Adrenal gland (tissue), 12 donors: Measurements from ENCODE around the gene KLHDC4. TPM values are rescaled to one million over a fixed set of nuclear protein-coding genes. Genes with fewer than 3 reads are reported as not detected.

Source experiments
- DNase-seq, 7 donors: peaks; one replicate each; pipeline ENCODE4 v3.0.0-alpha.2; 2019 to 2020
- H3K27ac ChIP-seq, 5 donors: fragments of 200-600 bp; sonication (generic) in 4 of 5; 1 replicate in 3 of 5; 2 replicates in 2 of 5; pipeline versions ENCODE4 v1.5.1 to v1.8.0; 2016 to 2020; ENCODE audit warnings: mild to moderate bottlenecking in 1 of 5
- H3K27me3 ChIP-seq: fragments of 200-600 bp; 2 replicates; pipeline ENCODE4 v1.8.0; 2021
- H3K36me3 ChIP-seq, 2 donors: fragments of 200-600 bp; replicated peaks in 1 of 2; 1 replicate in 1 of 2; 2 replicates in 1 of 2; pipeline versions ENCODE4 v1.5.1 to v1.8.0; 2018 to 2022
- H3K4me1 ChIP-seq, 2 donors: fragments of 200-600 bp; replicated peaks in 1 of 2; 1 replicate in 1 of 2; 2 replicates in 1 of 2; pipeline versions ENCODE4 v1.5.1 to v1.8.0; 2018 to 2021
- H3K4me3 ChIP-seq, 4 donors: fragments of 200-600 bp; sonication (generic) in 3 of 4; one replicate each; pipeline ENCODE4 v1.5.1; 2016 to 2018
- H3K9me3 ChIP-seq, 3 donors: fragments of 200-600 bp; sonication (generic) in 1 of 3; replicated peaks in 1 of 3; 1 replicate in 2 of 3; 2 replicates in 1 of 3; pipeline versions ENCODE4 v1.5.1 to v1.8.0; 2016 to 2021
- POLR2A ChIP-seq, 2 donors: fragments of 450-650 bp; IDR thresholded peaks; one replicate each; pipeline ENCODE4 v1.6.1; 2017; ENCODE audit warnings: antibody characterized with exemption in 2 of 2, mild to moderate bottlenecking in 2 of 2, moderate library complexity in 1 of 2
- WGBS, 4 donors: extraction: QIAGEN DNeasy Blood & Tissue Kit in 2 of 4; methylation state at CpG; one replicate each; pipeline versions ENCODE4 v1.1.5 to v1.1.7; 2013 to 2017; 5-methylcytosine and 5-hydroxymethylcytosine counted together
- intact Hi-C, 2 donors: fragments of 100-400 bp; cut with DNase I; formaldehyde crosslinking; loops; one replicate each; pipeline versions ENCODE4 v1.14.1 to v1.15.0; 2022 to 2023
- polyA plus RNA-seq, 3 donors: library from polyadenylated mRNA; stranded (reverse); fragments of 200-250 nt in 2 of 3; fragments of 350-450 nt in 1 of 3; fragmentation: Illumina TruSeq in 1 of 3; extraction: RNeasy Lipid Tissue Mini Kit (QIAGEN cat#74804) in 1 of 3; gene quantifications; one replicate each; pipeline ENCODE4 v1.2.3, GENCODE V29; 2013 to 2014
- total RNA-seq, 9 donors: library from RNA; depleted of rRNA in 4 of 9; stranded (reverse); fragments of >200 nt in 4 of 9; fragments of 120-200 nt in 1 of 9; fragmentation: NEBNext Ultra II Directional in 1 of 9; extraction: Animal tissue kit (Norgen Biotek cat#: 25700) in 1 of 9; gene quantifications; one replicate each; pipeline versions ENCODE4 v1.1.0 to v1.2.4, GENCODE V29; 2013 to 2023
- TF ChIP-seq, protein P1 (sequence below), 6 experiments: fragments of 450-650 bp in 4 of 6; fragments of 200-600 bp in 2 of 6; sonication (generic) in 1 of 6; IDR thresholded peaks; 1 replicate in 5 of 6; 2 replicates in 1 of 6; pipeline versions ENCODE4 v1.5.1 to v1.8.0; 2016 to 2021; ENCODE audit warnings: antibody characterized with exemption in 6 of 6, mild to moderate bottlenecking in 2 of 6, moderate library complexity in 1 of 6
- donor health status: healthy with polysubstance abuse.
- donor health status: Bipolar disorder and iron deficiency.
- donor health status: DM: yes; HTN: yes; CAD: no.
- donor health status: DM: no; HTN: no; CAD: no.
- donor health status: DM: no; HTN: no; CAD: no.
- donor health status: DM: yes; HTN: yes; CAD: no.

KLHDC4 gene
- total and polyA plus RNA-seq, 12 donors, result 15.4 to 94.0 (median 26.4) TPM

DNA sequence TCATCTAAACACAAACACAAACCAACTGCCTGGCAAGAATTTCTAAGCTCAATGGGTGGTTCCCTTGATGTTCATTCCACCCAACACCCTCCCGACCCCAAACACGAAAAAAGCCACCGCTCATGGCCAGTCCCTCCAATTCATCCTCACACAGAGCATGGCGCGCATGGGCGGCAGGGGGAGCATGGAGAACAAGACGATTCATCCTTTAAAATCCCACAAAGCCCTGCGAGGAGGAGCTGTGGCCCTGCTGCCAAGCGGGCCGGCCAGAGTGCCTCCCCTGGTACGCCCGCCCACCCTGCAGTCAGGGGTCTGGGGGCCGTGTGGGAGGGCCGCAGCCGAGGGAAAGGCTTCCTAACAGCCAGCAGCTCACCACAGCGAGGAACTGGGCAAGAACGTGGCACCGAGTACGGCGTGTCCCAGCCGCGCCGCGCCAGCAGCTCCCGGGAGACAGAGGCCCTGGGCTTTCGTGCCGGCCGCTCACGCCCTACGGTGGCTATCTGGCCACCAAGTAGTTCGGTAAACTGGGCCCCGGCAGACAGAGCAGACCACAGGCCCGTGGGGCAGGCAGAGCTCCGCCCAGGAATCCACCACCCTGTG lies 60.9 kb downstream of the KLHDC4 start:
- Histone ChIP-seq H3K4me3 (no peak overlapping the region), H3K36me3 (peaks cover 0 to 13% of the 10 kb centered on the region in 2 donors), H3K27ac (no peak overlapping the region), H3K4me1 (no peaks in the 10 kb centered on the region), H3K9me3 (no peaks in the 10 kb centered on the region), H3K27me3 (no peaks in the 10 kb centered on the region)
- WGBS, 4 donors, result 95 to 99% (median 95%) methylated on average over 18 to 34 of the region's 34 CpGs
- TF ChIP-seq, protein P1, sequence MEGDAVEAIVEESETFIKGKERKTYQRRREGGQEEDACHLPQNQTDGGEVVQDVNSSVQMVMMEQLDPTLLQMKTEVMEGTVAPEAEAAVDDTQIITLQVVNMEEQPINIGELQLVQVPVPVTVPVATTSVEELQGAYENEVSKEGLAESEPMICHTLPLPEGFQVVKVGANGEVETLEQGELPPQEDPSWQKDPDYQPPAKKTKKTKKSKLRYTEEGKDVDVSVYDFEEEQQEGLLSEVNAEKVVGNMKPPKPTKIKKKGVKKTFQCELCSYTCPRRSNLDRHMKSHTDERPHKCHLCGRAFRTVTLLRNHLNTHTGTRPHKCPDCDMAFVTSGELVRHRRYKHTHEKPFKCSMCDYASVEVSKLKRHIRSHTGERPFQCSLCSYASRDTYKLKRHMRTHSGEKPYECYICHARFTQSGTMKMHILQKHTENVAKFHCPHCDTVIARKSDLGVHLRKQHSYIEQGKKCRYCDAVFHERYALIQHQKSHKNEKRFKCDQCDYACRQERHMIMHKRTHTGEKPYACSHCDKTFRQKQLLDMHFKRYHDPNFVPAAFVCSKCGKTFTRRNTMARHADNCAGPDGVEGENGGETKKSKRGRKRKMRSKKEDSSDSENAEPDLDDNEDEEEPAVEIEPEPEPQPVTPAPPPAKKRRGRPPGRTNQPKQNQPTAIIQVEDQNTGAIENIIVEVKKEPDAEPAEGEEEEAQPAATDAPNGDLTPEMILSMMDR (IDR thresholded peaks at IDR 0.05), result no peak
- no peak for TF ChIP-seq POLR2A (IDR thresholded peaks at IDR 0.05)
- DNase-seq, result no peak
- intact Hi-C loops, result no loop called here

DNA sequence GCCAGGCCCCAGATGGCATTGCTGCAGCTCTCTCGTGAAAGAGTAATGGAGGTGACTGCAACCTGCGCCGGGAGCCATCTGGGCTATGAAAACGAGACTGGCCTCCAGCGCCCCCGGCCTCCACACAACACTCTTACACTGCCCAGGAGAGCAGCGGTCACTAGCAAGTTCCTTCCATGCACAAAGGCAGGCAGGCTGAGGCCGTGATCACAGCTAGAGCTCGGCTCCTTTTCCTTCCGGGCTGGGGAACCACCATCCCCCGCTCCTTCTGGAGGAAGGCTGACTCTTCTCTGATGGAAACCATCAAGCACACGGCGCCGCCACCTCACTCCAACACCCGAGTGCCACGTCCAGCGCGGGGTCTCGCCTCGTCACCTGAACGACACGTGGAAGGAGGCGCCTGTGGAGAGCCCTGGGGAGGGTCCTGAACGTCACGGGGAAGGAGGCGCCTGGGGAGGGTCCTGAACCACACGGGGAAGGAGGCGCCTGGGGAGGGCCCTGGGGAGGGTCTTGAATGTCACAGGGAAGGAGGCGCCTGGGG lies 61.9 kb downstream of the KLHDC4 start:
- WGBS, 4 donors, result 85 to 94% (median 88%) methylated on average over 7 to 29 of the region's 29 CpGs
- peaks cover 0 to 8% of the 10 kb centered on the region in 2 donors for H3K36me3 ChIP-seq
- no peak overlapping the region for H3K4me3 ChIP-seq
- H3K27me3 ChIP-seq, result no peaks in the 10 kb centered on the region
- H3K27ac ChIP-seq, result no peak overlapping the region
- TF ChIP-seq, protein P1 (IDR thresholded peaks at IDR 0.05), result no peak
- no peak for TF ChIP-seq POLR2A (IDR thresholded peaks at IDR 0.05)
- DNase-seq, result no peak
- intact Hi-C loops, result no loop called here
- no peaks in the 10 kb centered on the region for H3K9me3 ChIP-seq
- H3K4me1 ChIP-seq, result no peaks in the 10 kb centered on the region

DNA sequence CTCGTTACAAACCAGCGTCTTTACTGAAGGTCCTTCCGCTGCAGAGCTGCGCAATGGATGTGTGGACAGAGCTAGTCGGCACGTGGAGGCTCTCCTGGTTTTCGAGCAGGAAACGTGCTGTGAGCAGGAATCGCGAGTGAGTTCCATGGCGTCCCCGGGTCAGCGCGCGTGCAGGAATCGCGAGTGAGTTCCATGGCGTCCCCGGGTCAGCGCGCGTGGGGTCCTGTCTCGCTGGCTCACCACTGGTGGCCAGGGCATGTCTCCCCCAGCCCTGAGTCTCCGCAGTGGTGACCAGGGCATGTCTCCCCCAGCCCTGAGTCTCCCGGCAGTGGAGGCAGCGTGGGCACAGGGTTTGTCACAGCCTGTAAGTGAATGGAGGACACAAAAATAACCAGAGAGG lies 62.7 kb downstream of the KLHDC4 start:
- intact Hi-C loops, result no loop called here
- peaks cover 0 to 6% of the 10 kb centered on the region in 2 donors for H3K36me3 ChIP-seq
- H3K9me3 ChIP-seq, result no peaks in the 10 kb centered on the region
- H3K27ac ChIP-seq, result no peak overlapping the region
- TF ChIP-seq, protein P1 (IDR thresholded peaks at IDR 0.05), result no peak
- no peak for TF ChIP-seq POLR2A (IDR thresholded peaks at IDR 0.05)
- WGBS, 4 donors, result 74 to 88% (median 82%) methylated on average over 16 to 26 of the region's 26 CpGs
- DNase-seq, result peak in 1 of 7 donors; percentile 18
- H3K4me1 ChIP-seq, result no peaks in the 10 kb centered on the region
- H3K4me3 ChIP-seq, result no peak overlapping the region
- H3K27me3 ChIP-seq, result no peaks in the 10 kb centered on the region

DNA sequence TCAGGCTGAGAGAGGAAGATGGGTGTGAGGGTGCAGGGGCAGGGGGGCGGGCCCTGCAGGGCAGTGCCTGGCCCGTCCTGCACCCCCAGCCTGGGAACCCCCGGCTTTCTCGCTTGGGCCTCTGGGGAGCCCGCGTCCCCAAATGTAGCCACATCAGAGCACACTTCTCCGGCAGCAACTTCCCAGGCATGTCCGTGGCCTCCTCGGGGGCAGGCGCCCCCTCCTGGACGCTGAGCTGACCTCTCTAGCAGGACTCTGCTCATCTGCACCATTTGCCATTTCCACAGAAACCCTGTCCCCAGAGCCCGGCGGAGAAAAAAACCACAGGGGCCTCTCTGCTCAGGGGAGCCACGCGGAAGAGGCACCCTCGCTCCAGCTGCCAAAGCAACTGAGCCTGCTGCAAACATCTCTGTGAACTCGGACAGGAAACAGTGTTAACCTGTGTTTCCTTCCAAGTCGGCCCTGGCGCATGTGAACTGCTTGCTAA lies 63.4 kb downstream of the KLHDC4 start:
- H3K27me3 ChIP-seq, result no peaks in the 10 kb centered on the region
- intact Hi-C loops, result no loop called here
- 56 to 67% (median 58%) methylated on average over 10 to 19 of the region's 19 CpGs for WGBS, 4 donors
- no peaks in the 10 kb centered on the region for H3K9me3 ChIP-seq
- DNase-seq, result peak in 1 of 7 donors; percentile 11
- TF ChIP-seq POLR2A (IDR thresholded peaks at IDR 0.05), result no peak
- TF ChIP-seq, protein P1 (IDR thresholded peaks at IDR 0.05), result peak in 2 of 6 experiments; percentile 25 to 26
- H3K4me3 ChIP-seq, result no peak overlapping the region
- no peak overlapping the region for H3K27ac ChIP-seq
- no peaks in the 10 kb centered on the region for H3K4me1 ChIP-seq
- H3K36me3 ChIP-seq, result no peaks in the 10 kb centered on the region
